GM18511 (cell line): Measurements from ENCODE around the gene TH.
"Not testable (repeated sequence)": the region's sequence is repeated elsewhere in the genome, so short reads cannot be mapped to it uniquely, and the experiment has no call there.

ENCODE experiments used
- ATAC-seq: cut with Tn5 transposase; IDR thresholded peaks from one replicate; pipeline ENCODE4 v1.9.1; 2021; ENCODE audit warnings: mild to moderate bottlenecking, moderate library complexity; ENCODE audit not compliant: unreplicated experiment

Gene TH

DNA sequence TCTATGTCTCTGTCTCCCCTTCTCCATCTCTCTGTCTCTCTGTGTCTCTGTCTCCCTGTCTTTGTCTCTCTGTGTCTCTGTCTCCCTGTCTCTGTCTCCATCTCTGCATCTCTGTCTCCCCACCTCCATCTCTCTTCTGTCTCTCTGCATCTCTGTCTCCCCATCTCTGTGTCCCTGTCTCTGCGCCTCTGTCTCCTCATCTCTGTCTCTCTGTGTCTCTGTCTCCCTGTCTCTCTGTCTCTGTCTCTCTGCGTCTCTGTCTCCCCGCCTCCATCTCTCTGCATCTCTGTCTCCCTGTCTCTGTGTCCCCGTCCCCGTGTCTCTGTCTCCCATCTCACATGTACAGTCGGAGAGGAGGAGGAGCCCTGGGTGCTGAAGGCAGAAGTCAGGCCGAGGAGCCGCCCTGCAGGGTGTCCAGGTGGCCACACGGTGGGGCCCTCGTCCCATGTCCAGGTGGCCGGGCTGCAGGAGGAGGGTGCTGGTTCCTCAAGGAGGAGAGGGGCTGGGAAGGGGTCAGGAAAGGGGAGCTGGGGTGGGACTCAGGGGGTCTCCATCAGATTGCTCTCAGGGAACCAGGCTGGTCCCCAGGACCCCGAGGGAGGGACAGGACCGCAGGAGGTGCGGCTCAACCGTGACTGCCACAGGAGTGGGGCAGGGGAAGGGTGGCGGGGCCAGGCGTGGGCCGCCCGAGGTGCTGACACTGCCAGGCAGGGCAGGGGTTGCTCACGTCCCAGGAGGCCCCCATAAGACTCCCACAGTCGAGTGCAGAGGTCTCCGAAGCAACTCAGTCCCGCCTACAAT lies 25.6 kb upstream of the TH start:
- ATAC-seq: no peak

GRCh38 chr11:2195756-2196088 lies 24.1 kb upstream of the TH start:
- no peak for ATAC-seq

DNA sequence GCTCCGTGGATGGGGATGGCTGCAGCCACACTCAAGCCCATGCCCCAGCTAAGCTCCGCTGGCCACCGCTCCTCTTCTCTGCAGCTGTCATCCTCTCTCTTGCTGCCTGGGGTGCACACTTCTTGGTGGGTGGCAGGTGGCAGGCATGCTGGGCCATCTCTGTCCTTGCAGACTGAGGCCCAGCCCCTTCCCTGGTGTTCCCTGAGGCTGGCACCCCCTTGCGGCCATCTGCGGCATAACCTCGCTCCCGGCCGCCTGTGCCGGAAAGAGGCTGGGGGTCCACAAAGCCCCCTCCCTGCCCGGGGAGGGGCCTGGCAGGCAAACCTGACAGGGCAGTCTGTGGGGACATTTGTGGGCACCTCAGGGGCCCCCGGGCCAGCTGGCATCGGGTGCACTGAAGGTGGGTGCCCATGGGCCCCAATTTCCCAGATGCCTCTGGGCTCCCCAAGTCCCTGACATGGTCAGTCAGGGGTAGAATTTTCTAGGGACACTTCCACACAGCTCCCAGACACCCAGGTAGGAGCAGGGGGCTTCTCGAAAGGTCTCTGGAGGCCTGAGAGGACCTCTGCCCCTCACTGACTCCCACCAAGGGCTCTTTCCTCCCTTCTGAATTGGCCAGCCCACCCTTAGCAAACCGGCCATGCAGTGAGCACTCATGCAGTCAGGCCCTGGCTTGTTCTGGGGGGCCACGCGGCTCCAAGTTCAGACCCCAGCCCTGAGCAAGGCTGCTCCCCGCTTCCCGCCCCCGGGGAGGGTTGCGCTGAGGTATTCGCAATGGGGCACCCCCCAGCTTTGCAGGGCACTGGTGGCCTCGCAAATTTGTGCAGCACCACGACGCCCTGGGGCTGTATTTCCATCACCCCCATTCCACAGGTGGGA lies 23.5 kb upstream of the TH start:
- ATAC-seq: no peak

- ATAC-seq: not testable (repeated sequence)
These were observed 22.4 kb upstream of the TH start for GRCh38 chr11:2193888-2194595.

DNA sequence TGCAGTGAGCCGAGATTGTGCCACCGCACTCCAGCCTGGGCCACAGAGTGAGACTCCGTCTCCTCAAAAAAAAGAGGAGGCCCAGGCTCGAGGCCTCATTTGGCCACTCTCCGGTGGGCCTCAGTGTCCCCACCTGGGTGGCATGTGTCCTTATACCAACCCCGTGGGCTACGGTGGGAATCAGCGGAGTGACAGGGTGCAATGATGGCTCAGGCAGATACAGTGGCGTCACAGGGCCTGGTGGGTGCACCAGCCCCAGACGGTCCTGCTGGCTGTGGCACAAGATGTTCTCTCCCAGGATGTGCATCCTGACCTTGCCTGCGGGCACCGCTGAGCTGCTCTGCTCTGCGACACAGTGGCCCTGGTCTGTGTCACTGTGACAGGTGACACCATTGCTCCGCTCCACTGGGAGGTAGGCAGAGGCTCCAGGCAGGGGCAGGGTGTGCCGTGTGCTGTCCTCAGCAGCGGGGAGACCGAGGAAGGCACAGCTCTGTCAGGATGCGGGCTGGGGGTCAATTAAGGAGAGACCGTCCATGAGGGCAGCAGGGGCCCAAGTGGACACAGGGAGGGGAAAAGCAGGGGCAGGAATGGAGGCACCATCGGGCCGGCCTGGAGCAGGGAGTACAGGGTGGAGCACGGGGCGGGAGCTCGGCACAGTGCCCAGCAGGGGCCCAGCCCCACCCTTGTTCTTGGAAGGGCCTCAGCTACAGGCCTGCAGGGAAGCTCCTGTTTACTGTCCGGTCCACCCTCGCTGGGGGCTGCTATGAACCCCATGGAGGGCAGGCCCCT lies 21.7 kb upstream of the TH start:
- ATAC-seq: no peak

DNA sequence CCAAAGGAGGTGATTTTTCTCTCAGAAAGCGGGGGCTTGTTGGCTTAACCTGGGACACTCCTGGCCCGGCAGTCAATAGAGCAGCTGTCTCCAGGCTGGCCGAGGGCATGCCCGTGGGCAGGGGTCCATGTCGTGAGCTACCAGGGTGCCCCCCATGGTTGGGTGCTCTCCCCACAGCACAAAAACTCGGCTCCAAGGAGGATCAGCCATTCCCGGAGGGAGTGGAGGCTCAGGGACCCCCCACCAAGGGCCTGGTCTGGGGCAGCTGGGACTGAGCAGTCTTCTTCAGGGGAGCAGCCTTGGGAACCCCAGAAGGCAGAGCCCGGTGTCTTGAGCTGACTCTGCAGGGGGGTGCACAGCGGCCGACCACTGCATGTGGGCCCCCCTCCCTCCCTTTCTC lies 20.8 kb upstream of the TH start:
- ATAC-seq: no peak

GRCh38 chr11:2191883-2192282 lies 20.3 kb upstream of the TH start:
- ATAC-seq: no peak

DNA sequence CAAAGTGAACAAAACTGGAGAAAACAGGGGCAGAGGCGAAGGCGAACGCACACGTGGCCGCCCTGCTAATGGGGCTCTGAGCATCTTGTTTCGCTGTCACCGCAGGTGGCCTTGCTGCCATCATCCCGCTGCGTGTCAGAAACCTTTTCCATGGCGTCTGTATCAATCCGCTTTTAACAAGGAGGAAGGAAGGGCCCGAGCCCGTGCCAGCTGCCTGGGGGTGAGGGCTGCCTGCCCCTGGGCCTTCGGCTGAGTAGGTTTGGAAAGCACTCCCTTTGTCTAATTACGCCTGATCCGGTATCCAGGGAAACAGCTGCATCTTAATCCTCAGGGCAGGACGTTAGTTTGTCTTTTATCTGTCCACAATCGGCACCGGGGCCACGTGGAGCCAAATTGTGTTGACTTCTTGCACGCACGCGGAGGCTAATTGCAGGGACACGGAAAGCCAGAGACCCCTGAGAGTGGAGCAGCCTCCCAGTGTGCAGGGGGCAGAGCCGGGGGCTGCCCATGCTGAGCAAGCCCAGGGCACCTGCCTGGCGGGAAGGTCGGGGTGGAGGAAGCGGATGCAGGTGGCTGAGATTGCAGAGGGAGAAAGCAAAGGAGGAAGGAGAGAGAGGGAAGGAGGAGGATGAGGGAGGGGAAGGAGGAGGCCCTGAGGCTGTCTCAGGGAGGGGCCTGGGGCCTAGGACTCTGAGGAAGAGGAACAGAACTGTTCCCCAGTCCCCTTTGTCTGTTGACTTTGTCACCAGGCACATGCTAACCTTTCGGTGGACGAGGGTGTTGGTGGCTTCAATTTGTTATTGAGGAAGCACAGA lies 19.2 kb upstream of the TH start:
- ATAC-seq: no peak

GRCh38 chr11:2189938-2190656 lies 18.5 kb upstream of the TH start:
- no peak for ATAC-seq

- no peak for ATAC-seq
These were observed 17.1 kb upstream of the TH start for GRCh38 chr11:2188745-2189144.

DNA sequence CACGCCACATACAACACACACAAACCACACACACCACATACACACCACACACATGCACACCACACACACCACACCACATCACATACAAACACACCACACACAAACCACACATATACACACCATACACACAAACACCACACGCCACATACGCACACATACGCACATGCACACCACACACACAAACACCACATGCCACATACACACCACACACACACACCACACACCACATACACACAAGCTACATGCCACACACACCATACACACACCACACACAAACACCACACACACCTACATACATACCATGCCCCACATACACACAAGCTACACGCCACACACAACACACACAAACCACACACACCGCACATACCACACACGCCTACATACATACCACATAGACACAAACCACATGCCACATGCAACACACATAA lies 15.7 kb upstream of the TH start:
- no peak for ATAC-seq

- no peak for ATAC-seq
These were observed 15.2 kb upstream of the TH start for GRCh38 chr11:2186669-2187279.

DNA sequence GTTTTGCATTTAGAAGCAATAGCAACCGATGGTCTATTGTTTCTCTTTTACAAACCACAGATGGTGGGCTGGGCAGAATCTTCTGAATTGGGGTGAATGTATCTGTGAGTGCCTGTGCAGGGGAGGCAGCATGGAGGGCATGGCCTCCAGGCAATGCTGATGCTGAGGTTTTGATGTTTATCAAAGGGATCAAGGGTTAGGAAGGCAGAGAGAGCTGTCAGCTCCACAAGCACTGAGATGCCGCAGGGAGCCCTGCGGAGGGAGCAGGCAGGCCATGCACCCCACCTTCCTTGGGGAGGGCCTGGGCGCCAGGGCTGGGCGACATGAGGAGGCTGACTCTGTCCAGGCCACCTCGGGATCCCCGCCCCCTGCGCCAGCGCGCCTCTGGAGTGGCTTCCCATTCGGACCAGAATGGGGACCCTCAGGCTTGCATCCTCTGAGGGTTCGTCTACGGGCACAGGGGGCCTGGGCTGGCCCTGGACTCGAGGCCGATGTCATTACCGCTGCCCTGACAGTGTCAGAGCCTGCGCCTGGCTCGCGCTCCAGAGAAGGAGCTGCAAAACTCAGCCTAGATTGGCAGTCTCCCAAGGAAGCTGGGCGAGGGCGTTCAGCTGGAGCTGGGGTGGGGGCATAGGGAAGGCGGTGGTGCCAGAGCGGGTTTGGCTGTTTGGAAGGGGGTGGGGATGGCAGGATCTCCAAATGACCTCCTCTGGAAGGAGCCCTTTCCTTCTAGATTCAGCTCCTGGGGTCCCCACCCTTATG lies 13.9 kb upstream of the TH start:
- ATAC-seq: no peak

- ATAC-seq: no peak
These were observed 11.3 kb upstream of the TH start for GRCh38 chr11:2182692-2183474.

DNA sequence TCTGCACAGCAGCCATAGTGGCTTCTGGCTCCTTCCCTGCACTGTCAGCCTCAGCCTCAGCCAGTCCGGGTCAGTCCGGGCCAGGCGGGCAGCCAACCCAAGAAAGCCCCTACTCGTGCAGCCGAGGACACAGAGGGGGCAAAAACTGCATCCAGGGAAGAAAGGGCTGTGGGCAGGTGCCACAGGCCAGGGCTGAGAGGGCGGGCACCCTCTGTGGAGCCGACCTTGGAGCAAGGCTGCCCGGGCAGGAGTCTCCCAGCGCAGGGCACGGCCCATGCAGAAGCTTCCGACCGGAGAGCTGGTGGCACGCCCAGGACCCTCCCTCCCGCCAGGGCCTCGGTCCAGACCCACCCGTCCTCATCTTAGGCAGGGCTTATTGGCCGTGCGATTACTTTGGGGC lies 10.5 kb upstream of the TH start:
- ATAC-seq: no peak

- ATAC-seq: no peak
These were observed 9.3 kb upstream of the TH start for GRCh38 chr11:2180789-2181370.

GRCh38 chr11:2180347-2180746 lies 8.7 kb upstream of the TH start:
- no peak for ATAC-seq
